ENCODE measurements around the gene MAP4K2. TPM values are rescaled to one million over a fixed set of nuclear protein-coding genes. Genes with fewer than 3 reads are reported as not detected.

The MAP4K2 gene
- total and polyA plus RNA-seq, 4 experiments from 2014 or later: 32.3 to 128 (median 89.8) TPM

DNA sequence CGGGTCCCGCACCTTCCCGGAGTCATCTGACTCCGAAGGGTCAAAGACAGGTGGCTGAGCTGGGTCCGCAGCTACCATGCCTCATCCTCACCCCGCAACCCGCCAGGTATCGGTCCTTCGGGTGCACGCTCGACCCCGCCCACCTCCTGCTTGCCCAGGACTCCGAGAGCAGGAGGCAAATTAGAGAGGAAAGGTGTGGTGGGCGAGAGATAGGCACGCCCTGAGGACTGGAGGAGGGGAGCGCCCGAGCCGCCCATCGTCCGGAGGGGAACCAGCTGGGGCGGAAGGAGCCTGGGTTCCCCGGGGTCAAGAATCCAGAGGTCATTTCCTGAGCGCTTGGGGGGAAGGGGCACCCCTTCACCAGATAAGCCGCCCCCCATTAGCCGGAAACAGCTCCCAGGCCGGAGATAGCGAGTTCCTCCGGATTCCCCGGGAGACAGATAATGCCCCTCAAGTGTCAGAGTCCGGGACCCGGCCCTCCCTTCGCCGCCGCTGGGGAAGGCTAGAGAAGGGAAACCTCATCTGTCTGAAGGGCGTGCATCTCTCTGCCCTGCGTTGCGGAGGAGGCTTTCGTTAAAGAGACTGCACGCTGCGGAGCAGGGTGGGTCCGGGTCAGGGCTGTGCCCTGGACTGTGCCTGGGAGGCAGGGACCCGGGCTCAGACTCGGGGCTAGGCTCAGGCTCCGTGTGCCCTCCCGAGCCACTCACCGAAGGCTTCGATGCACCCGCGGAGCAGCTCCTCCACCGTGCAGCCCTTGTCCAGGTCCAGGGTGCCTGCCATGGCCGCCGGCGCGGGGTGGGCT is 60.7 kb downstream of the MAP4K2 start:
- Mint-ChIP-seq H3K27ac (peak overlapping the region; percentile 29 to 86 (median 65)), H3K9me3 (peaks cover 0 to 1% (median 0%) of the 10 kb centered on the region in 8 donors), H3K27me3 (no peaks in the 10 kb centered on the region), H3K4me3 (peak overlapping the region; percentile 79 to 87 (median 83)), H3K4me1 (peaks cover 20 to 56% (median 31%) of the 10 kb centered on the region in 4 donors), H3K36me3 (peaks cover 21 to 44% of the 10 kb centered on the region in 2 donors)
- Histone ChIP-seq H3K4me1 (ENCODE audit: insufficient read depth, low read length) (peaks cover 38% of the 10 kb centered on the region), H3K27me3 (ENCODE audit: insufficient read depth, low read length) (no peaks in the 10 kb centered on the region), H3K27ac (ENCODE audit: low read depth, low read length) (peak overlapping the region; percentile 81), H3K9me3 (ENCODE audit: control insufficient read depth in 1 of 2, low read length in 2 of 2) (no peaks in the 10 kb centered on the region), H3K4me3 (ENCODE audit: low read length in 2 of 2) (peak overlapping the region; percentile 95 to 98), H3K36me3 (ENCODE audit: insufficient read depth, low read length) (peaks cover 28% of the 10 kb centered on the region)
- ChIA-PET CTCF (ENCODE audit: partially characterized antibody) (interaction anchor here (0.7 to 10.2 kb wide), 11 partner anchors 9 to 76 kb away, joined by 3 to 135 read pairs (median 10); partner anchors contain the start of gene PYGM), POLR2A (ENCODE audit: partially characterized antibody) (interaction anchor here (0.6 to 26.2 kb wide), 16 partner anchors 11 to 375 kb away, joined by 3 to 1500 read pairs (median 12); partner anchors contain the start of genes CDC42BPG, MAP4K2, MEN1 and PYGM)
- intact Hi-C loops (cut with micrococcal nuclease): loop anchor here (2.0 to 10.0 kb wide), 2 partner anchors 103 to 373 kb away; partner anchors contain the start of genes CDC42BPG, TM7SF2 and ZNHIT2
- peak in 1 of 5 donors; percentile 60 for DNase-seq

- no peaks in the 10 kb centered on the region for H3K9me3 ChIP-seq (ENCODE audit: control insufficient read depth in 1 of 2, low read length in 2 of 2)
- no peak for DNase-seq
- intact Hi-C loops (cut with micrococcal nuclease): loop anchor here (2.0 to 10.0 kb wide), 2 partner anchors 103 to 373 kb away; partner anchors contain the start of genes CDC42BPG, TM7SF2 and ZNHIT2
- H3K36me3 ChIP-seq (ENCODE audit: insufficient read depth, low read length): peaks cover 36% of the 10 kb centered on the region
- Mint-ChIP-seq H3K27ac (peak overlapping the region; percentile 52 to 85 (median 65)), H3K27me3 (no peaks in the 10 kb centered on the region), H3K36me3 (peaks cover 26 to 51% of the 10 kb centered on the region in 2 donors), H3K4me3 (peak overlapping the region; percentile 79 to 87 (median 83)), H3K4me1 (peaks cover 20 to 51% (median 33%) of the 10 kb centered on the region in 4 donors), H3K9me3 (peaks cover 0 to 1% (median 0%) of the 10 kb centered on the region in 8 donors)
- peak overlapping the region; percentile 81 for H3K27ac ChIP-seq (ENCODE audit: low read depth, low read length)
- no peaks in the 10 kb centered on the region for H3K27me3 ChIP-seq (ENCODE audit: insufficient read depth, low read length)
- H3K4me1 ChIP-seq (ENCODE audit: insufficient read depth, low read length): peaks cover 41% of the 10 kb centered on the region
- CTCF ChIA-PET (ENCODE audit: partially characterized antibody): interaction anchor here (0.7 to 10.2 kb wide), 9 partner anchors 8 to 378 kb away, joined by 3 to 135 read pairs (median 11); partner anchors contain the start of gene PYGM
- peak overlapping the region in 1 of 2 donors; percentile 95 for H3K4me3 ChIP-seq (ENCODE audit: low read length in 2 of 2)
- POLR2A ChIA-PET (ENCODE audit: partially characterized antibody): interaction anchor here (0.6 to 26.2 kb wide), 12 partner anchors 15 to 107 kb away, joined by 3 to 1500 read pairs (median 22); partner anchors contain the start of genes CDC42BPG, MAP4K2, MEN1 and PYGM
Observed at GRCh38 chr11:64741375-64742086, 61.5 kb downstream of the MAP4K2 start.

DNA sequence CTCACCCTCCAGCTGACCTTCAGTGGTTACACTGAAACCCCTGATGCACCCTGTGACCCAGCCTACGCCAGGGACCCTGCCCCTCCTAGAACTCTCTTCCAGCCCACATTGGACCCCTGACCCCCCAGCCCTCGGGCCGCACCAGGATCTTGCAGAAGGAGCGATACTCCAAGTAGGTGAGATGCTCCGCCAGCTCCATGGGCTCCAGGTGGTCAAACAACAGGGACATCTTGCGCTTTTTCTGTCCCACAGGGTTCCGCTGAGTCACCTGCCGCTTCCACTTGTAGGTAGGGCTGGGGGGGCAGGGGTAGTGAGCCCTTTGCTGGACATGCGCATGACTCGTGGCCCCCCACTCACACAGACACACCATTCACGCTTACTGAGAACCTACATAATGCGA is 63.1 kb downstream of the MAP4K2 start:
- Mint-ChIP-seq H3K36me3 (peaks cover 36 to 58% of the 10 kb centered on the region in 2 donors), H3K4me1 (peaks cover 19 to 56% (median 33%) of the 10 kb centered on the region in 4 donors), H3K9me3 (no peaks in the 10 kb centered on the region), H3K27ac (peak overlapping the region in 5 of 7 donors; percentile 20 to 90 (median 74)), H3K4me3 (peak overlapping the region in 3 of 8 donors; percentile 29 to 83 (median 59)), H3K27me3 (no peaks in the 10 kb centered on the region)
- Histone ChIP-seq H3K4me1 (ENCODE audit: insufficient read depth, low read length) (peaks cover 38% of the 10 kb centered on the region), H3K9me3 (ENCODE audit: control insufficient read depth in 1 of 2, low read length in 2 of 2) (no peaks in the 10 kb centered on the region), H3K27ac (ENCODE audit: low read depth, low read length) (no peak overlapping the region), H3K36me3 (ENCODE audit: insufficient read depth, low read length) (peaks cover 52% of the 10 kb centered on the region), H3K27me3 (ENCODE audit: insufficient read depth, low read length) (no peaks in the 10 kb centered on the region), H3K4me3 (ENCODE audit: low read length in 2 of 2) (no peak overlapping the region)
- ChIA-PET CTCF (ENCODE audit: partially characterized antibody) (interaction anchor here (0.8 to 10.2 kb wide), 3 partner anchors 23 to 33 kb away, joined by 3 to 135 read pairs (median 4); partner anchors contain the start of gene PYGM), POLR2A (ENCODE audit: partially characterized antibody) (interaction anchor here (0.9 to 26.2 kb wide), 5 partner anchors 9 to 63 kb away, joined by 3 to 1500 read pairs (median 4); partner anchors contain the start of genes PYGM and SF1)
- no peak for DNase-seq
- intact Hi-C loops (cut with micrococcal nuclease): loop anchor here (10.0 kb wide), 1 partner anchor 375 kb away; the partner anchor contains the start of genes TM7SF2 and ZNHIT2

- peaks cover 28 to 66% (median 32%) of the 10 kb centered on the region in 4 donors for H3K4me1 Mint-ChIP-seq
- peaks cover 71% of the 10 kb centered on the region for H3K36me3 ChIP-seq (ENCODE audit: insufficient read depth, low read length)
- POLR2A ChIA-PET (ENCODE audit: partially characterized antibody): interaction anchor here (2.7 to 26.2 kb wide), 2 partner anchors 8 to 31 kb away, joined by 14 to 1500 read pairs; partner anchors contain the start of genes PYGM, RASGRP2 and SF1
Observed at GRCh38 chr11:64736654-64737053, 66.4 kb downstream of the MAP4K2 start.

GRCh38 chr11:64735725-64736259 is 67.2 kb downstream of the MAP4K2 start:
- no peaks in the 10 kb centered on the region for H3K27me3 Mint-ChIP-seq
- peak overlapping the region in 4 of 7 donors; percentile 70 to 80 (median 77) for H3K27ac Mint-ChIP-seq
- H3K36me3 Mint-ChIP-seq: peaks cover 44 to 71% of the 10 kb centered on the region in 2 donors
- no peak for DNase-seq
- Histone ChIP-seq H3K9me3 (ENCODE audit: control insufficient read depth in 1 of 2, low read length in 2 of 2) (no peaks in the 10 kb centered on the region), H3K4me3 (ENCODE audit: low read length in 2 of 2) (no peak overlapping the region), H3K4me1 (ENCODE audit: insufficient read depth, low read length) (peaks cover 22% of the 10 kb centered on the region), H3K27ac (ENCODE audit: low read depth, low read length) (no peak overlapping the region), H3K36me3 (ENCODE audit: insufficient read depth, low read length) (peaks cover 70% of the 10 kb centered on the region), H3K27me3 (ENCODE audit: insufficient read depth, low read length) (no peaks in the 10 kb centered on the region)
- CTCF ChIA-PET (ENCODE audit: partially characterized antibody): interaction anchor here (0.6 to 1.5 kb wide), 4 partner anchors 9 to 47 kb away, joined by 3 to 7 read pairs (median 3); no protein-coding TSS in a partner anchor
- peaks cover 22 to 58% (median 28%) of the 10 kb centered on the region in 4 donors for H3K4me1 Mint-ChIP-seq
- H3K9me3 Mint-ChIP-seq: no peaks in the 10 kb centered on the region
- intact Hi-C loops (cut with micrococcal nuclease): no loop called here
- no peak overlapping the region for H3K4me3 Mint-ChIP-seq
- POLR2A ChIA-PET (ENCODE audit: partially characterized antibody): interaction anchor here (0.7 to 26.2 kb wide), 3 partner anchors 8 to 68 kb away, joined by 3 to 1500 read pairs (median 14); partner anchors contain the start of genes MAP4K2, PYGM, RASGRP2 and SF1

More at GRCh38 chr11:64736654-64737053, 66.4 kb downstream of the MAP4K2 start:
- no peaks in the 10 kb centered on the region for H3K27me3 Mint-ChIP-seq
- H3K9me3 Mint-ChIP-seq: no peaks in the 10 kb centered on the region
- peaks cover 48 to 72% of the 10 kb centered on the region in 2 donors for H3K36me3 Mint-ChIP-seq
- Histone ChIP-seq H3K27ac (ENCODE audit: low read depth, low read length) (no peak overlapping the region), H3K4me1 (ENCODE audit: insufficient read depth, low read length) (peaks cover 30% of the 10 kb centered on the region), H3K4me3 (ENCODE audit: low read length in 2 of 2) (no peak overlapping the region), H3K27me3 (ENCODE audit: insufficient read depth, low read length) (no peaks in the 10 kb centered on the region), H3K9me3 (ENCODE audit: control insufficient read depth in 1 of 2, low read length in 2 of 2) (no peaks in the 10 kb centered on the region)
- DNase-seq: no peak
- intact Hi-C loops (cut with micrococcal nuclease): no loop called here
- H3K4me3 Mint-ChIP-seq: no peak overlapping the region
- CTCF ChIA-PET (ENCODE audit: partially characterized antibody): interaction anchor here (0.8 to 1.5 kb wide), 2 partner anchors 36 to 48 kb away, joined by 3 to 7 read pairs; no protein-coding TSS in a partner anchor
- peak overlapping the region in 2 of 7 donors; percentile 29 to 69 for H3K27ac Mint-ChIP-seq
